GM18868 (cell line): ENCODE data around the gene GATA3.

Experiments
- ATAC-seq: cut with Tn5 transposase; IDR thresholded peaks from one replicate; pipeline ENCODE4 v1.9.1; 2021; ENCODE audit warnings: mild to moderate bottlenecking, moderate library complexity; ENCODE audit not compliant: unreplicated experiment

The GATA3 gene

GRCh38 chr10:8063128-8063908, 8.8 kb downstream of the GATA3 start:
- no peak for ATAC-seq

- no peak for ATAC-seq
Observed at GRCh38 chr10:8063935-8064334, 9.4 kb downstream of the GATA3 start.

- no peak for ATAC-seq
Observed at GRCh38 chr10:8064436-8064835, 9.9 kb downstream of the GATA3 start.

- ATAC-seq = no peak
Observed at GRCh38 chr10:8065651-8066050, 11.2 kb downstream of the GATA3 start.

- no peak for ATAC-seq
Observed at GRCh38 chr10:8066124-8066523, 11.6 kb downstream of the GATA3 start.

GRCh38 chr10:8066797-8067196, 12.3 kb downstream of the GATA3 start:
- ATAC-seq = no peak

- ATAC-seq = peak; percentile 60
Observed at GRCh38 chr10:8069108-8069507, 14.6 kb downstream of the GATA3 start.

GRCh38 chr10:8069627-8070026, 15.1 kb downstream of the GATA3 start:
- no peak for ATAC-seq

GRCh38 chr10:8070440-8070839, 16.0 kb downstream of the GATA3 start:
- no peak for ATAC-seq

GRCh38 chr10:8071006-8071405, 16.5 kb downstream of the GATA3 start:
- no peak for ATAC-seq

GRCh38 chr10:8071666-8072065, 17.2 kb downstream of the GATA3 start:
- ATAC-seq = no peak

- no peak for ATAC-seq
Observed at GRCh38 chr10:8072211-8072610, 17.7 kb downstream of the GATA3 start.

GRCh38 chr10:8073691-8074416, 19.4 kb downstream of the GATA3 start:
- ATAC-seq = no peak

- no peak for ATAC-seq
Observed at GRCh38 chr10:8074881-8075280, 20.4 kb downstream of the GATA3 start.

- no peak for ATAC-seq
Observed at GRCh38 chr10:8075282-8076260, 21.1 kb downstream of the GATA3 start.

- ATAC-seq = no peak
Observed at GRCh38 chr10:8076933-8077332, 22.4 kb downstream of the GATA3 start.

- ATAC-seq = no peak
Observed at GRCh38 chr10:8078027-8078426, 23.5 kb downstream of the GATA3 start.

GRCh38 chr10:8079126-8079525, 24.6 kb downstream of the GATA3 start:
- ATAC-seq = no peak

GRCh38 chr10:8084799-8085198, 30.3 kb downstream of the GATA3 start:
- no peak for ATAC-seq

- no peak for ATAC-seq
Observed at GRCh38 chr10:8085251-8085650, 30.8 kb downstream of the GATA3 start.

GRCh38 chr10:8086315-8086714, 31.8 kb downstream of the GATA3 start:
- ATAC-seq = no peak
